Caco-2 (cell line): ENCODE measurements around the gene KIAA0513. TPM values are rescaled to one million over a fixed set of nuclear protein-coding genes. Genes with fewer than 3 reads are reported as not detected.

Experiments
- BruUV-seq: library from RNA; stranded (reverse); fragments of 400-500 nt; replicated peaks from 2 replicates; lab custom pipeline; 2021; lab: Mats Ljungman, UMichigan
- CTCF ChIA-PET: fragments of 300-600 bp; sonication (Branson Sonifier 250); formaldehyde crosslinking; loops from one replicate; lab custom pipeline; 2022; ENCODE audit warnings: antibody characterized with exemption; lab: Charles Lee
- POLR2A ChIA-PET: fragments of 300-600 bp; sonication (Branson Sonifier 250); formaldehyde crosslinking; loops from one replicate; lab custom pipeline; 2022; ENCODE audit warnings: antibody characterized with exemption; lab: Charles Lee
- DNase-seq, 2 experiments: peaks; one replicate each; pipeline versions ENCODE4 v3.0.0 to v3.0.0-alpha.2; 2020 to 2022
- H3K27me3 ChIP-seq: replicated peaks from 2 replicates; pipeline ENCODE4 v1.6.0; 2011; ENCODE audit warnings: low read length; ENCODE audit not compliant: control insufficient read depth, insufficient read depth
- H3K36me3 ChIP-seq: 2 replicates; pipeline ENCODE4 v1.5.1; 2011; ENCODE audit warnings: low read length; ENCODE audit not compliant: control insufficient read depth, insufficient read depth
- H3K4me1 ChIP-seq: fragments of 250-450 bp; sonication (Bioruptor Pico); 2 replicates; pipeline ENCODE4 v1.5.1; 2020; ENCODE audit warnings: mild to moderate bottlenecking
- H3K4me3 ChIP-seq: 2 replicates; pipeline ENCODE4 v1.5.1; 2011; ENCODE audit warnings: low read depth, mild to moderate bottlenecking, control low read depth, low read length
- H3K9me3 ChIP-seq: fragments of 250-450 bp; sonication (Bioruptor Pico); 2 replicates; pipeline ENCODE4 v1.5.1; 2020; ENCODE audit warnings: mild to moderate bottlenecking, moderate library complexity
- H3K27ac Mint-ChIP-seq: one replicate; pipeline ENCODE4 v1.8.0; 2022; ENCODE audit warnings: mixed read lengths; ENCODE audit not compliant: unreplicated experiment
- H3K27me3 Mint-ChIP-seq: one replicate; pipeline ENCODE4 v1.8.0; 2022; ENCODE audit warnings: mixed read lengths; ENCODE audit not compliant: insufficient read depth, unreplicated experiment
- H3K36me3 Mint-ChIP-seq: one replicate; pipeline ENCODE4 v1.8.0; 2022; ENCODE audit warnings: mild to moderate bottlenecking, mixed read lengths; ENCODE audit not compliant: insufficient read depth, unreplicated experiment
- H3K4me1 Mint-ChIP-seq: one replicate; pipeline ENCODE4 v1.8.0; 2022; ENCODE audit warnings: low read depth, mixed read lengths; ENCODE audit not compliant: unreplicated experiment
- H3K4me3 Mint-ChIP-seq: one replicate; pipeline ENCODE4 v1.8.0; 2022; ENCODE audit warnings: mild to moderate bottlenecking, moderate library complexity, mixed read lengths; ENCODE audit not compliant: unreplicated experiment
- H3K9me3 Mint-ChIP-seq: one replicate; pipeline ENCODE4 v1.8.0; 2022; ENCODE audit warnings: mixed read lengths; ENCODE audit not compliant: unreplicated experiment
- CTCF ChIP-seq, 2 experiments: fragments of 200-600 bp in 1 of 2; IDR thresholded peaks; 1 replicate in 1 of 2; 2 replicates in 1 of 2; pipeline versions ENCODE4 v1.5.1 to v1.8.0; 2011 to 2022; ENCODE audit warnings: antibody characterized with exemption in 1 of 2, control low read depth in 1 of 2, inconsistent platforms in 1 of 2, low read depth in 1 of 2, low read length in 1 of 2, mild to moderate bottlenecking in 1 of 2, moderate library complexity in 1 of 2; ENCODE audit not compliant: insufficient read depth in 1 of 2, severe bottlenecking in 1 of 2, unreplicated experiment in 1 of 2
- intact Hi-C: fragments of 100-400 bp; cut with micrococcal nuclease; formaldehyde crosslinking; loops from one replicate; pipeline ENCODE4 v1.10.0; 2022; ENCODE audit not compliant: unreplicated experiment
- total RNA-seq: library from RNA; stranded (reverse); gene quantifications from 2 replicates; pipeline ENCODE4 v1.2.3, GENCODE V29; 2022

KIAA0513 gene
- total RNA-seq, 1 experiment from 2014 or later, result 7.9 TPM

GRCh38 chr16:85055493-85056210 is 28.1 kb downstream of the KIAA0513 start:
- H3K4me1 Mint-ChIP-seq, result peaks cover 15% of the 10 kb centered on the region
- no peaks in the 10 kb centered on the region for H3K36me3 Mint-ChIP-seq
- no peak for DNase-seq
- H3K27ac Mint-ChIP-seq, result no peak overlapping the region
- Histone ChIP-seq H3K4me1 (0 out of 2 replicates have a peak, but pooled peaks cover 4% of the 10 kb centered on the region), H3K4me3 (no peak overlapping the region), H3K9me3 (no peaks in the 10 kb centered on the region), H3K36me3 (no peaks in the 10 kb centered on the region), H3K27me3 (no peaks in the 10 kb centered on the region)
- ChIA-PET POLR2A (no interaction called here), CTCF (interaction anchor here (0.7 to 1.5 kb wide), 5 partner anchors 9 to 82 kb away, joined by 3 to 19 read pairs (median 6); partner anchors contain the start of gene KIAA0513)
- BruUV-seq, result no TSS peak
- H3K27me3 Mint-ChIP-seq, result no peaks in the 10 kb centered on the region
- no peak for TF ChIP-seq CTCF (IDR thresholded peaks at IDR 0.05; ENCODE audit: insufficient read depth in 1 of 2, low read depth in 1 of 2, low read length in 1 of 2, severe bottlenecking in 1 of 2, unreplicated experiment in 1 of 2)
- intact Hi-C loops, result no loop called here
- no peak overlapping the region for H3K4me3 Mint-ChIP-seq
- no peaks in the 10 kb centered on the region for H3K9me3 Mint-ChIP-seq

GRCh38 chr16:85056211-85056748 is 28.7 kb downstream of the KIAA0513 start:
- POLR2A ChIA-PET, result no interaction called here

More at GRCh38 chr16:85056211-85056748, 28.7 kb downstream of the KIAA0513 start:
- CTCF ChIA-PET, result interaction anchor here (0.7 to 1.5 kb wide), 5 partner anchors 9 to 83 kb away, joined by 3 to 19 read pairs (median 6); partner anchors contain the start of gene KIAA0513
- Mint-ChIP-seq H3K4me3 (no peak overlapping the region), H3K36me3 (no peaks in the 10 kb centered on the region), H3K27me3 (no peaks in the 10 kb centered on the region), H3K27ac (no peak overlapping the region), H3K4me1 (peaks cover 15% of the 10 kb centered on the region), H3K9me3 (no peaks in the 10 kb centered on the region)
- peak in 1 of 2 experiments; percentile 51 for TF ChIP-seq CTCF (IDR thresholded peaks at IDR 0.05; ENCODE audit: insufficient read depth in 1 of 2, low read depth in 1 of 2, low read length in 1 of 2, severe bottlenecking in 1 of 2, unreplicated experiment in 1 of 2)
- Histone ChIP-seq H3K4me1 (0 out of 2 replicates have a peak, but pooled peaks cover under 1% of the 10 kb centered on the region), H3K27me3 (no peaks in the 10 kb centered on the region), H3K36me3 (no peaks in the 10 kb centered on the region), H3K9me3 (no peaks in the 10 kb centered on the region), H3K4me3 (no peak overlapping the region)
- DNase-seq, result no peak
- intact Hi-C loops, result no loop called here
- no TSS peak for BruUV-seq
